ENCODE results near the gene SCD.
A peak's percentile ranks its signal among the peaks of the same experiment; 100 is the strongest.
"Not testable (repeated sequence)": the region's sequence is repeated elsewhere in the genome, so short reads cannot be mapped to it uniquely, and the experiment has no call there.

SCD gene

GRCh38 chr10:100359030-100359432 is 12.0 kb downstream of the SCD start:
- H3K27ac ChIP-seq, result peak overlapping the region; percentile 81
- DNase-seq (ENCODE audit: low read depth, low spot score), result no peak

- no peak for DNase-seq (ENCODE audit: low read depth, low spot score)
- H3K27ac ChIP-seq, result peak overlapping the region; percentile 81
Observed at GRCh38 chr10:100359529-100360150, 12.6 kb downstream of the SCD start.

- DNase-seq (ENCODE audit: low read depth, low spot score), result no peak
- H3K27ac ChIP-seq, result peak overlapping the region; percentile 81
Observed at GRCh38 chr10:100360234-100360633, 13.2 kb downstream of the SCD start.

GRCh38 chr10:100362570-100363496 is 15.8 kb downstream of the SCD start:
- H3K27ac ChIP-seq, result peak overlapping the region; percentile 81
- no peak for DNase-seq (ENCODE audit: low read depth, low spot score)

GRCh38 chr10:100364175-100364574 is 17.1 kb downstream of the SCD start:
- peak overlapping the region; percentile 81 for H3K27ac ChIP-seq

GRCh38 chr10:100364735-100365391 is 17.8 kb downstream of the SCD start:
- H3K27ac ChIP-seq, result peak overlapping the region; percentile 81
- peak; percentile 75 for DNase-seq (ENCODE audit: low read depth, low spot score)

More at GRCh38 chr10:100364175-100364574, 17.1 kb downstream of the SCD start:
- DNase-seq (ENCODE audit: low read depth, low spot score), result no peak

- peak overlapping the region; percentile 100 for H3K27ac ChIP-seq
- no peak for DNase-seq (ENCODE audit: low read depth, low spot score)
Observed at GRCh38 chr10:100368721-100369120, 21.7 kb downstream of the SCD start.

GRCh38 chr10:100370714-100371481 is 23.9 kb downstream of the SCD start:
- H3K27ac ChIP-seq, result peak overlapping the region; percentile 100
- peak; percentile 66 for DNase-seq (ENCODE audit: low read depth, low spot score)

GRCh38 chr10:100371482-100372027 is 24.5 kb downstream of the SCD start:
- H3K27ac ChIP-seq, result peak overlapping the region; percentile 100
- no peak for DNase-seq (ENCODE audit: low read depth, low spot score)

- H3K27ac ChIP-seq, result peak overlapping the region; percentile 100
- DNase-seq (ENCODE audit: low read depth, low spot score), result no peak
Observed at GRCh38 chr10:100372415-100373297, 25.6 kb downstream of the SCD start.

- H3K27ac ChIP-seq, result peak overlapping the region; percentile 100
- DNase-seq (ENCODE audit: low read depth, low spot score), result peak; percentile 99
Observed at GRCh38 chr10:100373298-100374199, 26.5 kb downstream of the SCD start.

GRCh38 chr10:100374200-100374655 is 27.2 kb downstream of the SCD start:
- DNase-seq (ENCODE audit: low read depth, low spot score), result no peak
- H3K27ac ChIP-seq, result peak overlapping the region; percentile 100

GRCh38 chr10:100374677-100375353 is 27.8 kb downstream of the SCD start:
- peak overlapping the region; percentile 100 for H3K27ac ChIP-seq
- DNase-seq (ENCODE audit: low read depth, low spot score), result not testable (repeated sequence)

- not testable (repeated sequence) for DNase-seq (ENCODE audit: low read depth, low spot score)
Observed at GRCh38 chr10:100376656-100377055, 29.6 kb downstream of the SCD start.

GRCh38 chr10:100377830-100378229 is 30.8 kb downstream of the SCD start:
- H3K27ac ChIP-seq, result no peak overlapping the region
- no peak for DNase-seq (ENCODE audit: low read depth, low spot score)

More at GRCh38 chr10:100376656-100377055, 29.6 kb downstream of the SCD start:
- H3K27ac ChIP-seq, result not testable (repeated sequence)

- H3K27ac ChIP-seq, result no peak overlapping the region
- DNase-seq (ENCODE audit: low read depth, low spot score), result no peak
Observed at GRCh38 chr10:100380400-100380799, 33.4 kb downstream of the SCD start.

- DNase-seq (ENCODE audit: low read depth, low spot score), result no peak
- no peak overlapping the region for H3K27ac ChIP-seq
Observed at GRCh38 chr10:100382553-100382952, 35.5 kb downstream of the SCD start.
